HTERT RPE-1 (cell line): Measurements from ENCODE around the gene RPL10A.

Source experiments
- in situ Hi-C: fragments of 300-500 bp; cut with MboI; formaldehyde crosslinking; loops from 4 replicates; pipeline ENCODE4 v1.14.3; 2020; ENCODE audit warnings: low sequenced_read_pairs

Gene RPL10A

DNA sequence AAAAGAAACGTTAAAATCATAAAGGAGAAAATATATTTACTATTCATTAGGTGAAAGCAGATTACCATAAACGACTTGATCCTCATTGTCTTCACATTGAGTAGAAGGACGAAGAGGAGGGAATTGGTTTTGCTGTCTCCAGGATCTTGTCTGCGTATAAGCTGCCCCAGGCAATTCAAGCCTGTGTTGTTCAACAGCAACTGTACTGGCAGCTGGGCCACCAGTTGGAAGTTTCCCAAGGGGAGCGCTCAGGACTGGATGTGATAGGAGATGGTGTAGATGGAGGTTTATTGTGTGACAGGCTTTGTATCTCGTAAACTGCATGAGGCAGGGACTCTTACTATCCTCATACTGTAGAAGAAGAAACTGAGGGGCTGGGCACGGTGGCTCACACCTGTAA, 20.0 kb upstream of the RPL10A start:
- in situ Hi-C loops, result no loop called here

DNA sequence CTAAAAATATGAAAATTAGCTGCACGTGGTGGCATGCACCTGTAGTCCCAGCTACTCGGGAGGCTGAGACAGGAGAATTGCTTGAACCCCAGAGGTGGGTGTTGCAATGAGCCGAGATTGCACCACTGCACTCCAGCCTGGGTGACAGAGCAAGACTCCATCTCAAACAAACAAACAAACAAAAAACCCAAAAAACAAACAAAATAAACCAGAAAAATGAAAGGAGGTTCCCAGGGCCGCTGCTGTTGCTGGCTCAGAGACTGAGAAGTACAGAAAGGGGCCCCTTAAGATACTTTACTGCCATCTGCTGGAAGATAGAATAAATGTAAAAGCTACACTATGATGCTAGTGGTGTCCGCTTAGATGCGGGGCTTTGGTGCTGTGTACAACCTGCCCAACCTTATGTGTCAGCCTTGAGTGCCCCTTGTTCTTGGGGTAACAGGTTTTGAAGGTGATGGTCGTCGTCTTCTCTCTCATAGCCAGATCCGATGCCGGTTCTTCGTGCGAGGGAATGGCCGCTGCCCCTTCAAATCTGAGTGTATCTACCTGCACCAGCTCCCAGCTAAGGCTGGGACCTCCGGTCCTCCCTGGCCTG, 18.8 kb upstream of the RPL10A start:
- in situ Hi-C loops, result no loop called here

DNA sequence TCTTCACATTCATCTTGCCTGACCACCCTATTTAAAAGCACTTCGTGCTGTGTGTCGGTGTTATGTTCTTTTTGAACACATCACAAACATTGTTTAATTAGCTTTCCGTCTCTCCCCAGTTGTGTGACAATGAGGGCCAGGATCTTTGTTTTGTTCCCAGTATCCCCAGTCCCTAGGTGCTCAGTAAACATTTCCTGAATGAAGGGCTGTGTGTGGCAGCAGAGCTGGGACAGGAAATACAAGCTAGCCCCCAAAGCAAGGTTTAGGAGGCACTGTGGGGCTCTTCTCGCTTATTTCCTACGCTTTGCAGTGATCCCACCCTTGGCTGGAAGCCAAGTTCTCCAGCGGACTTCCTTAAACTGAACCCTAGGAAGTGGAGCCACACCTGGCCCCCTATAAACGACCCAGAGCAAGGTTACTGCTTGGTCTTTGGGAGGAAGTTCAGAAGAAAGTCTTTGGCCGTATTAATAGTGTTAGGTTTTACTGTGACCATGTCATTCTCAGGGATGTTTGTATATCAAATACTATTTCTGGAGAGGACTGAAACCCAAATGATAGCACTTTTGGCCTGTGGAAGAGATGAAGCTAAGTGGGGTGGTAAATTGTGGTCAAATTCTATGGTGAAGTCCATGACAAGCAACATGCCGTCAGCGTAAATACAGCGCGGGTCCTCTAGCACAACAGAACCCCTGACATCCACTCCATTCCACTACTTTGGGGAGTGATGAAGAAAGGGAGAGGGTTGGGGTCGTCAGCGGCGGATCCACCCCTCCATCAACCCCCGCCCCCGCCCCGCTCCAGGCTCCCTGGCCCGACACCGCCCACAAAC, 16.6 kb upstream of the RPL10A start:
- in situ Hi-C loops, result no loop called here

DNA sequence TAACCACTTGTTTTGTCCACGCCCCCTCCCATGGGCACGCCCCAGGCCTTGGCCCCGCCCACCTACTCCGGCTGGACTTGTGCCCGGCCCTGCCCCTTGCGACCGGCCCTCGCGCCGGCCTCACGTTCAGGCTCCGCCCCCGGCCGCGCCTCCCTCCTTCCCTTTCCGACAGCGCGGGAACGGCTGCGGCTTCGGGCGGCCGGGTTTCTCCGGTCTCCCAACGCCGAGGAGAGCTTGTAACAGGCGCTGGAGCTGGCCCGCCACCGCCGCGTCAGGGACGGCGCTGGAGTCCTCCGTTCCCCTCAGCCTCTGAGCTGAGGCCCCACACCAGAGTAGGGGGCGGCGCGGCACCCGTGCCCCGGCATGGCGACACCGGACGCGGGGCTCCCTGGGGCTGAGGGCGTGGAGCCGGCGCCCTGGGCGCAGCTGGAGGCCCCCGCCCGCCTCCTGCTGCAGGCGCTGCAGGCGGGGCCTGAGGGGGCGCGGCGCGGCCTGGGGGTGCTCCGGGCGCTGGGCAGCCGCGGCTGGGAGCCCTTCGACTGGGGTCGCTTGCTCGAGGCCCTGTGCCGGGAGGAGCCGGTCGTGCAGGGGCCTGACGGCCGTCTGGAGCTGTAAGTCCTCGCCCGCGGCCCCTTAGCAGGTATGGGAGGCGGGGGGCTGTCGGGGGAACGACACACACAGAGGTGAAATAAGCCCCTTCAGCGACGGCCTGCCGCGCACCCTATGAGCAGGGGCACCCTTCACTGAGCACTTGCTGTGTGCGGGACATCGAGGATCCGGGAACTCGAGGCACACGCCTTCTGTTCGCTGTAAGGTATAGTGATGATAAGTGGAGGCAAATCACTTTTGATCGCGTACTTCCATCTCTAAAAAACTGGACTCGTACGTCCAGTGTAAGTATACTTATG, 15.8 kb upstream of the RPL10A start, which contains the start of gene FANCE:
Gene FANCE, plus strand, starts transcription at position 156 of the 908 bp plus-strand sequence. Its CDS starts 208 bp downstream, at position 364.
- in situ Hi-C loops, result no loop called here

DNA sequence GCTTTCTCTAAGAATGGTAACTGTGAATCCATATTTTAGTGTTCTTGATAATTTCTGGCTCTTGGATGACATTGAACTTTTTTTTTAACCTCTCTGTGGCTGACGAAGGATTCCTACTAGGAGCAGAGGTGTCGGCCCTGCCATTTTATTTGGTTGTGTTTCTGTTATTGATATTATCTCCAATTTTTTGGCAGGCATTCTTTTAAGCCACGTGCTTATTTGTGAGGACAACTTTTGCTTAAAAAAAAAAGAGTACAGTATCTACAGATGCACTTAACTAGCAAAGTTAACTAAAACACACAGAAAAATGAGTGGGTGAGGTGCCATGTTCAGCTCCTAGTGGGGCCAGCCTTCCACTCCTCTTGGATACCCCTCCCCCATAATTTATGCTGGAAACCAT, 15.0 kb upstream of the RPL10A start:
- in situ Hi-C loops, result no loop called here

DNA sequence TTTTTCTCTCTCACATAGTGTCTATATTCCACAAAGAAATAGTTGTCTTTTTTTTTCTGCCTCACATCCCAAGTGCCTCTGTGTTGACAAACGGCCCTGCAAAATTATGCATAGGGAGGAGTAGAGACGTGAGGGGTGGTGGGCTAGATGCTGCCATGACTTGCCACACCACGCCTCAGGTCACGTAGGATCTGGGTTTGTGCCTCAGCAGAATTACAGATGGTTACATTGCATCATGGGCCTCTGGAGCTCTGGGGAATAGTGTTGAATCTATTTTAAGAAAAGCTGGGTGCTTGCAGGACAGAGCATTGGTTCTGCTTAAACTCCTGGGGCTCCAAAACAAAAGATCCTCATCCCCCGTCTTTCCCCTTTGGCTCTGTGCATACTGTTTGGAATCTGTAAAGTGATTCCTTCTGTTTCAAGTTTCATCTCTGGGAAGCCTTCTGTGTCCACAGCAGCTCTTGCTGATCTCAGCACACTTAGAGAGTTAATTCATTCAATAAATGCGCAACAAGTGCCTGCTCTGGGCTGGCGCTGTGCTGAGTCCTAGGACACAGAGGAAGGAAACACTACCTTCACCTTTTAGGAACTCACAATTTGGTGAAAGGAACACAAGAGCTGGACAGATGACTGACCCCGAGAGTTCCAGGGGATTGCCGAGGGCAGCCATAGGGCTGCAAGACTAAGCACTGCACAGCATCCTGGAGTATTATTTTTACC, 13.7 kb upstream of the RPL10A start:
- in situ Hi-C loops, result no loop called here

DNA sequence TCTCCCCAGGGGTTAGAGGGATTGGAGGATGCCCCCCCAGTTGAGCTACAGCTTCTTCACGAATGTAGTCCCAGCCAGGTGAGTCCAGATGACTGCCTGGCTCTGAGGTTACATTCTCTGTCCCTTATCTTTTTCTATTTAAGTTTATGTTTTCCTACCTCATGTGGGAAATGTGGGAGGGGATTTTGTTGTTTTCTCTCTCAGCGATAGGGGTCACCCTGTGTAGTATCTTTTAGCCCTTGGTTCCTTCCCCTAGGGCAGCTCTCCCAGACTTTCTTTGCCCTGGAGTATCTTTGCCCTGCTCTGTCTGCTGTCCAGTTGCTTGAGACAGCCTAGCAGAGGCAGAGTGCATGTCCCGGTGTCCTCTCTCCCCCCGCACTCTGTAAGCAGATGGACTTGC, 10.3 kb upstream of the RPL10A start:
- in situ Hi-C loops, result no loop called here

DNA sequence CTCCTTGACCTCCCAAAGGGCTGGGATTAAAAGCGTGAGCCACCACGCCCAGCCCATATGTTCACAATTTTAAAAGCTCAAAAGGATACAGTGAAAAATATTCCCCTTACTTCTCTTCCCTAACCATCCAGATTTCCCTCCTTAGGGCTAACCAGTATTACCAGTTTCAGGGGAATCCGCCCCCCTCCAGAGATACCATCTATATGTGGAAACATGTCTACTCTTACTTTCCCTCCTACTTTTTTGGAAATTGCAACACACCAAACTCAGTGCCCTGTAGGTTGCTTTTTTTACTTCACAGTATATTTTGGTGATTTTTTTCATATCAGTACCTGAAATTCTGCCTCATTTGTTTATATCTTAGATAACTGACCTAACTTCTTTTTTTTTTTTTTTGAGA, 6.9 kb upstream of the RPL10A start:
- in situ Hi-C loops, result no loop called here

DNA sequence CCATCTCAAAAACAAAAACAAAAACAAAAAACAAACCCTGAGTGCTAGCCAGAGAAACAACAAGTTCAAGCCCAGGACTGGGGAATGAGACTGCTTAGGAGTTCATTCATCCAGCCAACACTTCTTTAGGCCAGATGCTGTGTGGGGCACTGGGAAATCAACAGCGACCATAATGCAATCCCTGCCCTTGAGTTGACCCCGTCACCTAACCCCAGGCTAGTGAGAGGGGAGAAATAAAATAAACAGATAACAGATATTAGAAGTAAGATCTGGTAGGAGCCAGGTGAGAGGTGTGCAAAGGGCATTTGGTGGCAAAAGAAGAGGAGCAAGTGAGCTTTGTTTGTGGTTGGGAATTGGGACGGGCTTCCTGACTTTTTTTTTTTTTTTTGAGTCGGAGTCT, 4.9 kb upstream of the RPL10A start:
- in situ Hi-C loops, result no loop called here

DNA sequence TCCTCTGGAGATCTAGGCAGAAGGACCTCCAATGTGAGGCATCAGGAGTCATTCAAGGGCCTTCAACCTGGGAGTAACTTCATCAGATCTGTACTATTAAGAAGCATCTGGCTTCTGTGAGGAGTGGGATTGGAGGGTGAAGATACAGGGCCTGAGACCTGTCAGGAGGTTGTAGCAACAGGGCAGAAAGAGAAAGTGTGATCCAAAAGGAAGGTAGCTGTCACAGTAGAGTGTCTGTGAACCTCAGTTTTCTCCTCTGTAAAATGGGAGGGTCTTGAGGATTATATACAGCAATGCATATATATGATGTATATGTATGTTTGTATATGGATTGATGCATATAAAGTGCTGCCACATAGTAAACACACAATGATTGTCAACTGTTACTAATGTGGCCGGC, 2.6 kb upstream of the RPL10A start:
- in situ Hi-C loops, result no loop called here

DNA sequence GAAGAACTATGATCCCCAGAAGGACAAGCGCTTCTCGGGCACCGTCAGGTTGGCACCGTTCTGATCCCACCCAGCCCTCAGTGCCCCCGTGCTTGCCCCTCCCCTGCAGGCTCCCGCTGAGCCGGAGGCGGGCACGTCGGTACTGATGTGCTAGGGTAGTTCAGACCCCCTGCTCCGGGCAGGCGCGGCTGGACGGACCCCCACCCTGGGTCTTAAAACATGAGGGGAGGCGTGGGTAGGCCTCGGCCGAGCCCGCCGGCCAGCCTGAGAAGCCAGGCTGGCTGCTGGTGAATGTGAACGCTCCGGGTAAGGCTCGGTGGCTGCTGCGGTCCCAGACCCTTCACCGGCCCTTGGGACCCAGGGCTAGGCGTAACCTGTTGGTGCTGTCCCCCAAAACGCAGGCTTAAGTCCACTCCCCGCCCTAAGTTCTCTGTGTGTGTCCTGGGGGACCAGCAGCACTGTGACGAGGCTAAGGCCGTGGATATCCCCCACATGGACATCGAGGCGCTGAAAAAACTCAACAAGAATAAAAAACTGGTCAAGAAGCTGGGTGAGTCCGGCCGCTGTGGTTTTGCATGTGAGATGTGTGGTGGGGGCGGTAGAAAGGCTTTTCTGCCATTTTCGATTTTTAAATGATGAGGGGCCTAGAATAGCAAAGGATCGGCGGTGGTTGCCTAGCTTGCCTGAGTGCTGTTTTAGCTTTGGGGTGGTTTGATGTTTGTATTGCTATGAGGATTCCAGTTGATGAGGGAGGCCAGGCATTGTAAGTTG, 964 bp downstream of the RPL10A start:
- in situ Hi-C loops, result no loop called here

DNA sequence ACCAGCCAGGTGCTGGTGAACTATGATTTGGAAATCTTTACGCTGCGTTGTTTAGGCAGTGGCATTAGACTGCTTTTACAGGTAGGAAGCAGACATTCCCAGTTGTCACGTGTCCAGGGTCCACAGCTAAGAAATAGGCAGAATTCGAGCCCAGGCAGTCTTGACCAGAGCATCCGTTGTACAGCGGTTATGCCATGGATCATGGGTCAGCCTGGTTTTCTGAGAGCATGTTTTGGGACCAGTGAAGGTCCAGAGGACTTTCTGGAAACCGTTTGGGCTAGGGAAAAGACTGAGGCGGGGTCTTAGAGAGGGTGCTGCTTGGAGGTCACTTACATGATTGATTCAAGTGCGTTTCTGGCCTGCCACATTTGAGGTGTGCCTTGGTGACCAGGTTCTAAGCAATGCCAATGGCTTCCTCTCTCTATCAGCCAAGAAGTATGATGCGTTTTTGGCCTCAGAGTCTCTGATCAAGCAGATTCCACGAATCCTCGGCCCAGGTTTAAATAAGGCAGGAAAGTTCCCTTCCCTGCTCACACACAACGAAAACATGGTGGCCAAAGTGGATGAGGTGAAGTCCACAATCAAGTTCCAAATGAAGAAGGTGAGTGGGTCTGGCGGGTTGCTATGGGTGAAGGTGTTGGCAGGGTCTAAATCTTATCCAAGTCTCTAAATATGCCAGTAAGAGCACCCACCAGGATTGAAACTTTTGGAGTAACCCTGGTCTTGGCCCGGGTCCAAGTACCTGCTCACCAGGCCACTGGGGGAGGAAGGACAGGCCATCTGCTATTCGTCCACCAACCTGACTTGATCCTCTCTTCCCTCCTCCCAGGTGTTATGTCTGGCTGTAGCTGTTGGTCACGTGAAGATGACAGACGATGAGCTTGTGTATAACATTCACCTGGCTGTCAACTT, 1.8 kb downstream of the RPL10A start:
- in situ Hi-C loops, result no loop called here

DNA sequence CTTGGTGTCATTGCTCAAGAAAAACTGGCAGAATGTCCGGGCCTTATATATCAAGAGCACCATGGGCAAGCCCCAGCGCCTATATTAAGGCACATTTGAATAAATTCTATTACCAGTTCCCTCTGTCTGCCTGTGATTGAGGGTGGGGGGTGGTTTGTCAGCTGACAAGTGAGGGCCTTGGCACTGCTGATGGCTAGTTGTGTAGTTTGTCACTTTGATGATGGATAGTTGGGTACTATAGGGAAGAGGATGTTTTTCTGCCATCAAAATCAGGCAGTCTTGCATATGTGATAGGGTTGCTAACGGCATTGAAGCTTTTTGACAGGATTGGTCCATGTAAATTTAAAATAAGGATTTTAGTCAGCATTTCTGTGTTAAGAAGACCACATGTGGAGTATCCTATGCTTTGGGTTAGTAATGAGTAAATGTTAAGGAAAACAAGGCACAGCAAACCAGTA, 2.5 kb downstream of the RPL10A start:
- in situ Hi-C loops, result no loop called here

DNA sequence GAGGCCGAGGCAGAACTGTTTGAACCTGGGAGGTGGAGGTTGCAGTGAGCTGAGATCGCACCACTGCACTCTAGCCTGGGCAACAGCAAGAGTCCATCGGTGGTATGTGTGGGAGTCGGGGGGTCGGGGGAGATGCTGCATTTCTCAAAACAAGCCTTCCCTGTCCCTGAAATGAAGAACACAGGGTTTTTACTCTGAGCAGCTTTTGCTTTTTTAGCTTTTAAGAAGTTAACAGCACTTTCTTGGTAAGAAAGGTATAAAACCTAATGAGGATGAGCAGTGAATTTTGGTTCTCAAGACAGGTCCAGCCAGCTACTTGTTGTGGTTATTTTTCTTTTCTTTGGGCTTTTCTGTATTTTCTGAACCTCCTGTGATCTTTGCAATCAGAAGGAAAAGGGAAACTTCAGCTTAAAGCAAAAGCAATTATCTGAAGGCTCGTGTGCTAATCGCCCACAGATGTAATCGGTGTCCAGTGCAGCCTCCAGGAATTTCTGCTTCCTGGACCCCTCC, 3.7 kb downstream of the RPL10A start:
- in situ Hi-C loops, result no loop called here

DNA sequence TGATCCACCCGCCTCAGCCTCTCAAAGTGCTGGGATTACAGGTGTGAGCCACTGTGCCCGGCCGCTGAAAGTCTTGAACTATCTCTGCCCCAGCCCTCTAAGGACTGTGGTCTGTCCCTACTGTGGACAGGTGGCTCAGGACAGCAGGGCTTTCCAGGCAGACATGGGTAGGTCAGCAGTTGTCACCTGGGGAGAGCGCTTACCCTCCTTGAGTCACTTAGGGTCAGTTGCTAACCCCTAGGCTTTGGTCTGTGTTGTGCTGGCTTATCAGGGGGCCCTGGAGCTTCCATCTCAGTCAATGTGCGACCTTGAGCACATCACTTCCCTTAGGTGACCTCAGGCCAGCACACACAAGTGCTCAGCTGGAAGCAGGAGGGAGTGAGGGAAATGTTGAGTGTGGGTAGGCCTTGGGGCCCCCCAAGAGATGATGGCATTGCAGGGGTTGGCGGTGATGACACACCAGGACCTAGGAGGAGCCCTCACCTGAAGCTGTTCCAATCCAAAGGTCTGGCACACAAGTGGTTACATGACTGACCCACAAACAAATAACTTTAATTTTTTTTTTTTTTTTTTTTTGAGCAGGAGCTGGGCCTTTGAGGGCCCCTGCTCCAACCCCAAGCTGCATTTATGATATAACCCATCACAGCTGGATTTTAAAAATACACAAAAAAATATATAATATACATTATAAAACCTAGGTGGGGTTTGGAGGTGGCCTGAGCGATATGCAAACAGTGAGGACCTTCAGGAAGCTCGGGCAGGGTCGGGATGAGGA, 5.1 kb downstream of the RPL10A start:
- in situ Hi-C loops, result no loop called here

DNA sequence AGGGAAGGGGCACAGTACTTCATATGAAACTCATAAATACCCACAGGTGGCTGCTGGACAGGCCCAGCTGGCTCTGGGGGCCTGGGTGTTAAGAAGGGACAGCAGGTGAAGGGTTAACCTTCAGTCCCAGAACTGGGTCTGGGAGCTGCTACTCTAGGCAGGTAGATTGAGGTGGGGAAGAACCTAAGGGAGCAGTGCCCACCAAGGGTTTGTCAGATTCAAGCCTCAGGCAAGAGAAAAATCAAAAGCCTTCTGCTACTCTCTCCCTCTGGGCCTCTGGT, 5.6 kb downstream of the RPL10A start:
- in situ Hi-C loops, result no loop called here

DNA sequence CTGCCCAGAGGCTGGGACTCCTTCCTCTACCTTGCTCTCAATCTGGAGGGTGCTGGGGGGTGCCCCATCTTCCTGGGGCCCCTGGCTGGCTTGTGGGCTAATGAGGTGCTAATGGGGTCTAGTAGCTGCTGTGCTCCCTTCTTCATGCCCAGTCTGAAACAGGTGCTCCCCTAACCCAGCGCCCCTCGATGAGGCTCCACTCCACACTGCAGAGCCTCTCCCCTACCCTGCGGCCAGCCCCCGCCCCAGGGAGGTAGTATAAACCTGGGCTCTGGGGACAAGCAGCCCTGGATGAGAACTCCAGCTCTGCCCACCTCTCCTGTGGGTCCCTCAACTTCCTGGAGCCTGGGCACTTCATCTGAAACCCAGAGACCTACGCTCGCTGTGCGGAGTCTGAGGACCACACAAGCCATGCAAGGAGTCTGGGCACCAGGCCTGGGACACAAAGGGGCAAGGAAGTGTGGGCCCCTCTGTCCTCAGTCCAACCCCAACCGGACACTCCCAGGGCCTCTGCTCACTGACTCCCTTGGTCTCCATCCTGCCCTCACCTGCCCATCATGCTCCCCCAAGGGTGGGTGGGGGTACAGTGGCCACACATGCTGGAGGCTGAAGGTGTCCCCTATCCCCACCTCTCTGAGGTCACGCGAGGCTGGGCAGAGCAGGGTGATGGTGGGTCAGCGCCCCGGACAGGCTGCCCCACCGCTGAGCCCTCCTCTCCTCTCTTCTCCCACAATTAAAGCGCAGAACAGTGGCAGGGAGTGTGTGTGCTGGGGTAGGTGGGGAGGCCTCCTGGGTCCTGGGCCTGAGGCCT, 6.1 kb downstream of the RPL10A start:
- in situ Hi-C loops, result no loop called here
